Keratinocyte (primary cell): ENCODE data around the gene TRIM25. TPM values are rescaled to one million over a fixed set of nuclear protein-coding genes. Genes with fewer than 3 reads are reported as not detected.

Source experiments
- DNase-seq: peaks from one replicate; pipeline ENCODE4 v3.0.0-alpha.2; 2011; ENCODE audit warnings: low read depth, missing footprints, low spot score
- FAIRE-seq: peaks from 2 replicates; lab custom pipeline; 2011; peaks lifted over from hg19 to GRCh38; lab: Jason Lieb, UNC
- H2AFZ ChIP-seq: 2 replicates; pipeline ENCODE4 v1.6.0; 2012; ENCODE audit warnings: low read length, control low read depth, inconsistent platforms; ENCODE audit not compliant: control insufficient read depth
- H3K27ac ChIP-seq: 2 replicates; pipeline ENCODE4 v1.5.1; 2011; ENCODE audit warnings: low read length; ENCODE audit not compliant: control insufficient read depth, insufficient read depth
- H3K27me3 ChIP-seq: 3 replicates; pipeline ENCODE4 v1.6.0; 2011; ENCODE audit warnings: low read length; ENCODE audit not compliant: control insufficient read depth, insufficient read depth; ENCODE audit errors: extremely low read depth
- H3K36me3 ChIP-seq, 2 experiments: 2 replicates in 1 of 2; 3 replicates in 1 of 2; pipeline ENCODE4 v1.5.1; 2011; ENCODE audit warnings: low read length in 2 of 2, mild to moderate bottlenecking in 1 of 2; ENCODE audit not compliant: control insufficient read depth in 2 of 2, insufficient read depth in 2 of 2; ENCODE audit errors: extremely low read depth in 1 of 2
- H3K4me1 ChIP-seq: 3 replicates; pipeline ENCODE4 v1.5.1; 2011; ENCODE audit warnings: low read length; ENCODE audit not compliant: control insufficient read depth, insufficient read depth; ENCODE audit errors: extremely low read depth
- H3K4me2 ChIP-seq: 3 replicates; pipeline ENCODE4 v1.6.0; 2011; ENCODE audit warnings: low read depth, low read length; ENCODE audit not compliant: control insufficient read depth, insufficient read depth; ENCODE audit errors: extremely low read depth
- H3K4me3 ChIP-seq, 3 experiments: fragments of 200-600 bp in 1 of 3; sonication (generic) in 1 of 3; 2 replicates in 2 of 3; 3 replicates in 1 of 3; pipeline ENCODE4 v1.5.1; 2011 to 2016; ENCODE audit warnings: low read length in 3 of 3, mild to moderate bottlenecking in 3 of 3, control low read depth in 2 of 3, inconsistent platforms in 1 of 3, low read depth in 1 of 3, mixed read lengths in 1 of 3, mixed run types in 1 of 3, moderate library complexity in 1 of 3; ENCODE audit not compliant: control insufficient read depth in 2 of 3, insufficient read depth in 2 of 3; ENCODE audit errors: extremely low read depth in 1 of 3
- H3K79me2 ChIP-seq: 2 replicates; pipeline ENCODE4 v1.6.0; 2012; ENCODE audit warnings: low read length; ENCODE audit not compliant: control insufficient read depth, insufficient read depth
- H3K9ac ChIP-seq: 3 replicates; pipeline ENCODE4 v1.6.0; 2011; ENCODE audit warnings: low read length; ENCODE audit not compliant: control insufficient read depth, insufficient read depth; ENCODE audit errors: extremely low read depth
- H3K9me1 ChIP-seq: 3 replicates; pipeline ENCODE4 v1.6.0; 2011; ENCODE audit warnings: low read length; ENCODE audit not compliant: control insufficient read depth, insufficient read depth; ENCODE audit errors: extremely low read depth
- H3K9me3 ChIP-seq: 2 replicates; pipeline ENCODE4 v1.5.1; 2012; ENCODE audit warnings: low read depth, low read length; ENCODE audit not compliant: control insufficient read depth
- H4K20me1 ChIP-seq: 3 replicates; pipeline ENCODE4 v1.6.0; 2011; ENCODE audit warnings: low read length; ENCODE audit not compliant: control insufficient read depth, insufficient read depth; ENCODE audit errors: extremely low read depth
- EZH2 ChIP-seq: IDR thresholded peaks from one replicate; pipeline ENCODE4 v1.6.1; 2012; ENCODE audit warnings: inconsistent platforms, mild to moderate bottlenecking, low read length, moderate library complexity
- dilution Hi-C: fragments of 300-500 bp; cut with MboI; formaldehyde crosslinking; loops from one replicate; pipeline ENCODE4 v1.7.0; 2020; ENCODE audit warnings: low sequenced_read_pairs; ENCODE audit not compliant: extremely low pct_ligation_motif_present
- polyA plus RNA-seq, 5 experiments: library from polyadenylated mRNA; depleted of rRNA in 3 of 5; stranded (reverse) in 3 of 5; stranded (forward) in 1 of 5; unstranded in 1 of 5; fragments of >200 nt; gene quantifications; 1 replicate in 1 of 5; 2 replicates in 3 of 5; 3 replicates in 1 of 5; pipeline versions ENCODE4 v1.2.1 to v1.2.3, GENCODE V29; 2011 to 2012; ENCODE audit warnings: missing spikeins in 2 of 5, low read depth in 1 of 5, low replicate concordance in 1 of 5
- TF ChIP-seq, protein P1 (sequence below), 3 experiments: IDR thresholded peaks in 1 of 3; conservative IDR thresholded peaks in 1 of 3; optimal IDR thresholded peaks in 1 of 3; 2 replicates in 2 of 3; 3 replicates in 1 of 3; pipeline versions ENCODE3 to v1.5.1; 2011; ENCODE audit warnings: low read length in 3 of 3, mild to moderate bottlenecking in 3 of 3, moderate library complexity in 2 of 3, control low read depth in 1 of 3, inconsistent platforms in 1 of 3; ENCODE audit not compliant: insufficient read depth in 2 of 3; ENCODE audit errors: extremely low read depth in 1 of 3

TRIM25 gene
- polyA plus RNA-seq, 1 donor (not counting 4 experiments of a cell fraction or from before 2014, with no cell fraction given), result 60.3 TPM

- no peak for DNase-seq
- Histone ChIP-seq H2AFZ (no peak overlapping the region), H3K4me3 (no peak overlapping the region), H3K27ac (no peak overlapping the region), H4K20me1 (no peaks in the 10 kb centered on the region), H3K27me3 (no peaks in the 10 kb centered on the region), H3K4me1 (peaks cover 3% of the 10 kb centered on the region), H3K9ac (no peak overlapping the region), H3K79me2 (peaks cover 17% of the 10 kb centered on the region), H3K9me3 (no peaks in the 10 kb centered on the region), H3K9me1 (no peaks in the 10 kb centered on the region), H3K4me2 (no peak overlapping the region), H3K36me3 (peaks cover 59 to 73% of the 10 kb centered on the region in 2 experiments)
- dilution Hi-C loops, result no loop called here
- no peak for FAIRE-seq
- TF ChIP-seq, protein P1, sequence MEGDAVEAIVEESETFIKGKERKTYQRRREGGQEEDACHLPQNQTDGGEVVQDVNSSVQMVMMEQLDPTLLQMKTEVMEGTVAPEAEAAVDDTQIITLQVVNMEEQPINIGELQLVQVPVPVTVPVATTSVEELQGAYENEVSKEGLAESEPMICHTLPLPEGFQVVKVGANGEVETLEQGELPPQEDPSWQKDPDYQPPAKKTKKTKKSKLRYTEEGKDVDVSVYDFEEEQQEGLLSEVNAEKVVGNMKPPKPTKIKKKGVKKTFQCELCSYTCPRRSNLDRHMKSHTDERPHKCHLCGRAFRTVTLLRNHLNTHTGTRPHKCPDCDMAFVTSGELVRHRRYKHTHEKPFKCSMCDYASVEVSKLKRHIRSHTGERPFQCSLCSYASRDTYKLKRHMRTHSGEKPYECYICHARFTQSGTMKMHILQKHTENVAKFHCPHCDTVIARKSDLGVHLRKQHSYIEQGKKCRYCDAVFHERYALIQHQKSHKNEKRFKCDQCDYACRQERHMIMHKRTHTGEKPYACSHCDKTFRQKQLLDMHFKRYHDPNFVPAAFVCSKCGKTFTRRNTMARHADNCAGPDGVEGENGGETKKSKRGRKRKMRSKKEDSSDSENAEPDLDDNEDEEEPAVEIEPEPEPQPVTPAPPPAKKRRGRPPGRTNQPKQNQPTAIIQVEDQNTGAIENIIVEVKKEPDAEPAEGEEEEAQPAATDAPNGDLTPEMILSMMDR (optimal IDR thresholded peaks at IDR 0.05 in 1 of 3, IDR thresholded peaks at IDR 0.05 in 1 of 3, conservative IDR thresholded peaks at IDR 0.05 in 1 of 3; ENCODE audit: extremely low read depth in 1 of 3, insufficient read depth in 2 of 3, low read length in 3 of 3), result no peak
- TF ChIP-seq EZH2, result no peak
Measured at GRCh38 chr17:56896968-56897359, 16.9 kb downstream of the TRIM25 start.

DNA sequence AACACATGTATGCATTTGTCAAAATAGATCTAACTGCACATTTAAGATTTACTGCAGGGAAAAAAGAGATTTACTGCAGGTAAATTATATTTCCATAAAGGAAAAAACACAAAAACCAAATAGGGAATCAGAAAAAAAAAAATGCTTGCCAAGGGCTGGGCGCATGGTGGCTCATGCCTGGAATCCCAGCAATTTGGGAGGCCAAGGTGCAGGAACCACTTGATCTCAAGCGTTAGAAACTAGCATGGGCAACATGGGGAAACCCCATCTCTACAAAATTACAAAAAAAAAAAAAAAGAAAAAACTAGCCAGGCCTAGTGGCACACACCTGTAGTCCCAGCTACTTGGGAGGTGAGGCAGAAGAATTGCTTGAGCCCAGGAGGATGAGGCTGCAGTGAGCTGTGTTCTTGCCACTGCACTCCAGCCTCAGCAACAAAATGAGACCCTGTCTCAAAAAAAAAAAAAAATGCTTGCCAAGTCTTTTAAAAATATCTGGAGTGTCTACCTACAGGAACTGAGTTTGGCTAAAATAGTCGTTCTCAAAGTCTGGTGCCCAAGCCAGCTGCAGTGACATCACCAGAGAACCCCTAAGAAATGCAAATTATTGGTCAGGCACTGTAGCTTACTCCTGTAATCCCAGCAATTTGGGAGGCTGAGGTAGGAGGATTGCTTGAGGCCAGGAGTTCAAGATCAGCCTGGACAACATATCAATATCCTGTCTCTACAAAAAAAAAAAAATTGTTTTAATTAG is 17.5 kb downstream of the TRIM25 start:
- DNase-seq (no peak), FAIRE-seq (no peak)
- no peaks in the 10 kb centered on the region for H3K4me1 ChIP-seq
- H2AFZ ChIP-seq, result no peak overlapping the region
- no peak overlapping the region for H3K27ac ChIP-seq
- H3K27me3 ChIP-seq, result no peaks in the 10 kb centered on the region
- no peak overlapping the region for H3K4me2 ChIP-seq
- H3K79me2 ChIP-seq, result peaks cover 13% of the 10 kb centered on the region
- H3K9me3 ChIP-seq, result no peaks in the 10 kb centered on the region
- no peak overlapping the region for H3K9ac ChIP-seq
- no peaks in the 10 kb centered on the region for H4K20me1 ChIP-seq
- no peaks in the 10 kb centered on the region for H3K9me1 ChIP-seq
- peaks cover 62 to 73% of the 10 kb centered on the region in 2 experiments for H3K36me3 ChIP-seq
- H3K4me3 ChIP-seq, result no peak overlapping the region
- TF ChIP-seq EZH2, result no peak
- TF ChIP-seq, protein P1 (optimal IDR thresholded peaks at IDR 0.05 in 1 of 3, IDR thresholded peaks at IDR 0.05 in 1 of 3, conservative IDR thresholded peaks at IDR 0.05 in 1 of 3; ENCODE audit: extremely low read depth in 1 of 3, insufficient read depth in 2 of 3, low read length in 3 of 3), result no peak
- dilution Hi-C loops, result no loop called here
